ENCODE data around the gene CLSTN2.

CLSTN2 gene

GRCh38 chr3:140007081-140007480, 72.1 kb downstream of the CLSTN2 start:
- DNase-seq (ENCODE audit: low read depth in 2 of 2), result no peak

GRCh38 chr3:140007911-140008869, 73.2 kb downstream of the CLSTN2 start:
- DNase-seq (ENCODE audit: low read depth in 2 of 2), result no peak

GRCh38 chr3:140010391-140010790, 75.4 kb downstream of the CLSTN2 start:
- no peak for DNase-seq (ENCODE audit: low read depth in 2 of 2)

GRCh38 chr3:140011086-140011485, 76.1 kb downstream of the CLSTN2 start:
- DNase-seq (ENCODE audit: low read depth in 2 of 2), result no peak

GRCh38 chr3:140011611-140012277, 76.8 kb downstream of the CLSTN2 start:
- no peak for DNase-seq (ENCODE audit: low read depth in 2 of 2)

- DNase-seq (ENCODE audit: low read depth in 2 of 2), result no peak
Observed at GRCh38 chr3:140013220-140013619, 78.2 kb downstream of the CLSTN2 start.

GRCh38 chr3:140014831-140015495, 80.0 kb downstream of the CLSTN2 start:
- no peak for DNase-seq (ENCODE audit: low read depth in 2 of 2)

GRCh38 chr3:140015741-140016140, 80.8 kb downstream of the CLSTN2 start:
- no peak for DNase-seq (ENCODE audit: low read depth in 2 of 2)

GRCh38 chr3:140018556-140018955, 83.6 kb downstream of the CLSTN2 start:
- no peak for DNase-seq (ENCODE audit: low read depth in 2 of 2)

- DNase-seq (ENCODE audit: low read depth in 2 of 2), result no peak
Observed at GRCh38 chr3:140019946-140020345, 85.0 kb downstream of the CLSTN2 start.

GRCh38 chr3:140020541-140020940, 85.6 kb downstream of the CLSTN2 start:
- DNase-seq (ENCODE audit: low read depth in 2 of 2), result no peak

GRCh38 chr3:140021269-140021668, 86.3 kb downstream of the CLSTN2 start:
- no peak for DNase-seq (ENCODE audit: low read depth in 2 of 2)

GRCh38 chr3:140022066-140022770, 87.2 kb downstream of the CLSTN2 start:
- DNase-seq (ENCODE audit: low read depth in 2 of 2), result no peak

GRCh38 chr3:140023616-140024530, 88.9 kb downstream of the CLSTN2 start:
- DNase-seq (ENCODE audit: low read depth in 2 of 2), result no peak

- DNase-seq (ENCODE audit: low read depth in 2 of 2), result no peak
Observed at GRCh38 chr3:140031170-140031569, 96.2 kb downstream of the CLSTN2 start.

- DNase-seq (ENCODE audit: low read depth in 2 of 2), result no peak
Observed at GRCh38 chr3:140034058-140034457, 99.1 kb downstream of the CLSTN2 start.

GRCh38 chr3:140035871-140036270, 100.9 kb downstream of the CLSTN2 start:
- no peak for DNase-seq (ENCODE audit: low read depth in 2 of 2)

GRCh38 chr3:140050396-140050795, 115.4 kb downstream of the CLSTN2 start:
- no peak for DNase-seq (ENCODE audit: low read depth in 2 of 2)

- no peak for DNase-seq (ENCODE audit: low read depth in 2 of 2)
Observed at GRCh38 chr3:140051019-140051957, 116.3 kb downstream of the CLSTN2 start.

Data from fibroblast of skin of left quadriceps (primary cell).